GM12878 (cell line): ENCODE measurements around the gene RTCA. TPM values are rescaled to one million over a fixed set of nuclear protein-coding genes. Genes with fewer than 3 reads are reported as not detected.

Experiments used
- ATAC-seq: fragments of 200-7000 bp; cut with Tn5 transposase; 3 replicates; pipeline ENCODE4 v1.9.1; 2020; ENCODE audit warnings: mild to moderate bottlenecking, moderate library complexity
- BruUV-seq: library from RNA; stranded (reverse); fragments of 400-500 nt; replicated peaks from 2 replicates; lab custom pipeline; 2021; lab: Mats Ljungman, UMichigan
- CTCF ChIA-PET: fragments of 300-600 bp; sonication (Branson Sonifier 250); formaldehyde crosslinking; extraction: SDS; loops from one replicate; lab custom pipeline; 2021; ENCODE audit warnings: inconsistent platforms; lab: Yijun Ruan, JAX
- POLR2A ChIA-PET: fragments of 350-600 bp; formaldehyde crosslinking; extraction: SDS; loops from one replicate; lab custom pipeline; 2021; ENCODE audit warnings: inconsistent platforms; lab: Charles Lee
- RAD21 ChIA-PET: fragments of 300-600 bp; sonication (Branson Sonifier 250); formaldehyde crosslinking; loops from one replicate; lab custom pipeline; 2023; ENCODE audit warnings: antibody characterized with exemption; ENCODE audit not compliant: unreplicated experiment; lab: Charles Lee
- SMC1A ChIA-PET: fragments of 300-600 bp; sonication (Branson Sonifier 250); formaldehyde crosslinking; loops from one replicate; lab custom pipeline; 2023; ENCODE audit not compliant: unreplicated experiment, uncharacterized antibody; lab: Charles Lee
- DNase-seq: peaks from one replicate; pipeline ENCODE4 v3.0.0-alpha.2; 2011; ENCODE audit warnings: low read depth, low spot score
- FAIRE-seq: peaks from 3 replicates; lab custom pipeline; 2011; peaks lifted over from hg19 to GRCh38; lab: Jason Lieb, UNC
- H2AFZ ChIP-seq: 2 replicates; pipeline ENCODE4 v1.6.0; 2011; ENCODE audit warnings: low read depth, low read length, control low read depth; ENCODE audit not compliant: control insufficient read depth
- H3K27ac ChIP-seq: 2 replicates; pipeline ENCODE4 v1.5.1; 2011; ENCODE audit warnings: control low read depth; ENCODE audit not compliant: control insufficient read depth, insufficient read depth
- H3K27me3 ChIP-seq, 2 experiments: replicated peaks in 1 of 2; 2 replicates each; pipeline versions ENCODE4 v1.6.0 to v1.6.1; 2011; ENCODE audit warnings: low read length in 1 of 2; ENCODE audit not compliant: control insufficient read depth in 2 of 2, insufficient read depth in 2 of 2
- H3K36me3 ChIP-seq, 2 experiments: 2 replicates each; pipeline ENCODE4 v1.5.1; 2011; ENCODE audit warnings: low read length in 1 of 2; ENCODE audit not compliant: control insufficient read depth in 2 of 2, insufficient read depth in 2 of 2
- H3K4me1 ChIP-seq: 2 replicates; pipeline ENCODE4 v1.6.1; 2011; ENCODE audit warnings: mild to moderate bottlenecking, low read length, moderate library complexity, mixed read lengths; ENCODE audit not compliant: control insufficient read depth, insufficient read depth
- H3K4me2 ChIP-seq: 2 replicates; pipeline ENCODE4 v1.6.0; 2011; ENCODE audit warnings: control low read depth; ENCODE audit not compliant: control insufficient read depth, insufficient read depth
- H3K4me3 ChIP-seq: fragments of 200-600 bp; sonication (generic); 2 replicates; pipeline ENCODE4 v1.5.1; 2016
- H3K79me2 ChIP-seq: 2 replicates; pipeline ENCODE4 v1.6.0; 2011; ENCODE audit warnings: low read length; ENCODE audit not compliant: control insufficient read depth, insufficient read depth
- H3K9ac ChIP-seq: 2 replicates; pipeline ENCODE4 v1.8.0; 2011; ENCODE audit warnings: low read length, control low read depth, mixed read lengths; ENCODE audit not compliant: control insufficient read depth, insufficient read depth
- H3K9me3 ChIP-seq: replicated peaks from 3 replicates; pipeline ENCODE4 v1.5.1; 2011; ENCODE audit warnings: mild to moderate bottlenecking, low read length; ENCODE audit not compliant: control insufficient read depth, insufficient read depth
- H4K20me1 ChIP-seq: 2 replicates; pipeline ENCODE4 v1.6.0; 2011; ENCODE audit not compliant: control insufficient read depth, insufficient read depth
- BCL11A ChIP-seq: IDR thresholded peaks from 2 replicates; pipeline ENCODE4 v1.6.1; 2011; ENCODE audit warnings: low read depth, low read length
- CUX1 ChIP-seq: IDR thresholded peaks from 2 replicates; pipeline ENCODE4 v1.6.1; 2012; ENCODE audit warnings: improper control_type of control experiment, low read depth, low read length; ENCODE audit not compliant: insufficient replicate concordance
- EED ChIP-seq: sonication (generic); IDR thresholded peaks from 2 replicates; pipeline ENCODE4 v1.6.1; 2016; ENCODE audit warnings: antibody characterized with exemption, low read depth
- WGBS: methylation state at CpG from one replicate; pipeline ENCODE4 v1.1.6; 2016; ENCODE audit warnings: low lambda C conversion rate; ENCODE audit not compliant: insufficient replicate concordance, insufficient coverage; ENCODE audit errors: missing lambda C conversion rate; 5-methylcytosine and 5-hydroxymethylcytosine counted together
- in situ Hi-C: fragments of 300-500 bp; cut with MboI; formaldehyde crosslinking; loops from 9 replicates; pipeline ENCODE4 v1.14.3; 2018; ENCODE audit warnings: mixed read lengths
- intact Hi-C: fragments of 100-400 bp; cut with micrococcal nuclease; formaldehyde crosslinking; loops from one replicate; pipeline ENCODE4 v1.14.2; 2022; ENCODE audit not compliant: unreplicated experiment
- polyA plus RNA-seq, 11 experiments: library from polyadenylated mRNA; depleted of rRNA in 4 of 11; unstranded in 6 of 11; stranded (reverse) in 5 of 11; fragments of >200 nt; fragmentation: Nextera tagmentation in 4 of 11; fragmentation: Illumina TruSeq in 1 of 11; extraction: Ambion mirVana in 4 of 11; extraction: Trizol in 1 of 11; gene quantifications; 1 replicate in 1 of 11; 2 replicates in 10 of 11; pipeline versions ENCODE4 v1.2.1 to v1.2.3, GENCODE V29; 2011 to 2016; ENCODE audit warnings: inconsistent platforms in 2 of 11, missing spikeins in 2 of 11, low read depth in 1 of 11
- total RNA-seq, 4 experiments: library from RNA; depleted of rRNA in 3 of 4; stranded (reverse); fragments of >200 nt in 3 of 4; fragmentation: Illumina TruSeq in 1 of 4; extraction: Trizol in 1 of 4; gene quantifications; 2 replicates each; pipeline versions ENCODE4 v1.2.1 to v1.2.3, GENCODE V29; 2013 to 2021

The RTCA gene
- total and polyA plus RNA-seq, 10 of the 15 experiments (the other 5 are each of a cell fraction or from before 2014, with no cell fraction given), result 10.3 to 63.5 (median 37.3) TPM

- no peak for DNase-seq
- RAD21 ChIA-PET, result no interaction called here
- in situ Hi-C loops, result no loop called here
- no peak for ATAC-seq
- CTCF ChIA-PET, result no interaction called here
- no peak for FAIRE-seq
- SMC1A ChIA-PET, result no interaction called here
- H3K4me3 ChIP-seq, result no peak overlapping the region
- no peak overlapping the region for H2AFZ ChIP-seq
- no peaks in the 10 kb centered on the region for H3K9me3 ChIP-seq
- intact Hi-C loops, result no loop called here
- POLR2A ChIA-PET, result no interaction called here
- no peak overlapping the region for H3K4me2 ChIP-seq
- no peaks in the 10 kb centered on the region for H3K27me3 ChIP-seq
- no peaks in the 10 kb centered on the region for H3K79me2 ChIP-seq
- no peak overlapping the region for H3K27ac ChIP-seq
- WGBS, result 90% methylated on average over 2 of the region's 2 CpGs
- H3K4me1 ChIP-seq, result no peaks in the 10 kb centered on the region
- H4K20me1 ChIP-seq, result no peaks in the 10 kb centered on the region
- H3K9ac ChIP-seq, result no peak overlapping the region
- TF ChIP-seq BCL11A, result no peak
- TF ChIP-seq, all 136 proteins: peak for 0
- no TSS peak for BruUV-seq
- no peaks in the 10 kb centered on the region; a peak in 1 of 4 replicates for H3K36me3 ChIP-seq
Measured at GRCh38 chr1:100219883-100220282, 46.1 kb upstream of the RTCA start.

- no peaks in the 10 kb centered on the region for H3K36me3 ChIP-seq
- no peaks in the 10 kb centered on the region for H3K27me3 ChIP-seq
- RAD21 ChIA-PET, result no interaction called here
- H3K4me2 ChIP-seq, result no peak overlapping the region
- H3K4me3 ChIP-seq, result no peak overlapping the region
- POLR2A ChIA-PET, result interaction anchor here (0.7 kb wide), 1 partner anchor 480 kb away, joined by 3 read pairs; no protein-coding TSS in a partner anchor
- intact Hi-C loops, result no loop called here
- FAIRE-seq (no peak), ATAC-seq (no peak), DNase-seq (no peak)
- H2AFZ ChIP-seq, result no peak overlapping the region
- H3K4me1 ChIP-seq, result no peaks in the 10 kb centered on the region
- H3K79me2 ChIP-seq, result no peaks in the 10 kb centered on the region
- CTCF ChIA-PET, result interaction anchor here (0.6 to 2.1 kb wide), 6 partner anchors 12 to 646 kb away, joined by 4 to 7 read pairs (median 4); no protein-coding TSS in a partner anchor
- no peak for TF ChIP-seq EED
- no peak for TF ChIP-seq CUX1
- SMC1A ChIA-PET, result interaction anchor here (0.7 to 1.4 kb wide), 2 partner anchors 13 to 21 kb away, joined by 3 read pairs; no protein-coding TSS in a partner anchor
- no TSS peak for BruUV-seq
- H3K9ac ChIP-seq, result no peak overlapping the region
- H3K27ac ChIP-seq, result no peak overlapping the region
- in situ Hi-C loops, result no loop called here
- H4K20me1 ChIP-seq, result no peaks in the 10 kb centered on the region
- no peaks in the 10 kb centered on the region for H3K9me3 ChIP-seq
Measured at GRCh38 chr1:100222428-100222827, 43.6 kb upstream of the RTCA start.
